ENCODE measurements around the gene UBE2R2.

GRCh38 chr9:33782395-33783152, 34.4 kb upstream of the UBE2R2 start:
- TF ChIP-seq, protein P1, sequence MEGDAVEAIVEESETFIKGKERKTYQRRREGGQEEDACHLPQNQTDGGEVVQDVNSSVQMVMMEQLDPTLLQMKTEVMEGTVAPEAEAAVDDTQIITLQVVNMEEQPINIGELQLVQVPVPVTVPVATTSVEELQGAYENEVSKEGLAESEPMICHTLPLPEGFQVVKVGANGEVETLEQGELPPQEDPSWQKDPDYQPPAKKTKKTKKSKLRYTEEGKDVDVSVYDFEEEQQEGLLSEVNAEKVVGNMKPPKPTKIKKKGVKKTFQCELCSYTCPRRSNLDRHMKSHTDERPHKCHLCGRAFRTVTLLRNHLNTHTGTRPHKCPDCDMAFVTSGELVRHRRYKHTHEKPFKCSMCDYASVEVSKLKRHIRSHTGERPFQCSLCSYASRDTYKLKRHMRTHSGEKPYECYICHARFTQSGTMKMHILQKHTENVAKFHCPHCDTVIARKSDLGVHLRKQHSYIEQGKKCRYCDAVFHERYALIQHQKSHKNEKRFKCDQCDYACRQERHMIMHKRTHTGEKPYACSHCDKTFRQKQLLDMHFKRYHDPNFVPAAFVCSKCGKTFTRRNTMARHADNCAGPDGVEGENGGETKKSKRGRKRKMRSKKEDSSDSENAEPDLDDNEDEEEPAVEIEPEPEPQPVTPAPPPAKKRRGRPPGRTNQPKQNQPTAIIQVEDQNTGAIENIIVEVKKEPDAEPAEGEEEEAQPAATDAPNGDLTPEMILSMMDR (conservative IDR thresholded peaks at IDR 0.05): no peak
- no peak for TF ChIP-seq ZFX (IDR thresholded peaks at IDR 0.05)

Data from C4-2B (cell line).